NCI-H128 (cell line): ENCODE results near the gene PCIF1.
"Not testable (repeated sequence)": the region's sequence is repeated elsewhere in the genome, so short reads cannot be mapped to it uniquely, and the experiment has no call there.

Experiments
- DNase-seq: peaks from one replicate; lab custom pipeline; 2025; ENCODE audit not compliant: unreplicated experiment; lab: John Stamatoyannopoulos, UW

The PCIF1 gene

GRCh38 chr20:45946149-45946970 is 11.9 kb downstream of the PCIF1 start:
- no peak for DNase-seq

GRCh38 chr20:45947110-45947866 is 12.8 kb downstream of the PCIF1 start:
- no peak for DNase-seq

GRCh38 chr20:45948261-45948733 is 13.8 kb downstream of the PCIF1 start:
- DNase-seq, result no peak

GRCh38 chr20:45948742-45949541 is 14.5 kb downstream of the PCIF1 start:
- no peak for DNase-seq

GRCh38 chr20:45949542-45950329 is 15.3 kb downstream of the PCIF1 start:
- DNase-seq, result no peak

GRCh38 chr20:45950330-45950646 is 15.8 kb downstream of the PCIF1 start:
- no peak for DNase-seq

- DNase-seq, result no peak
Observed at GRCh38 chr20:45951925-45952834, 17.7 kb downstream of the PCIF1 start.

GRCh38 chr20:45952861-45953260 is 18.4 kb downstream of the PCIF1 start:
- DNase-seq, result no peak

- no peak for DNase-seq
Observed at GRCh38 chr20:45953672-45954071, 19.2 kb downstream of the PCIF1 start.

- DNase-seq, result not testable (repeated sequence)
Observed at GRCh38 chr20:45956326-45956725, 21.8 kb downstream of the PCIF1 start.

GRCh38 chr20:45957021-45957941 is 22.8 kb downstream of the PCIF1 start:
- DNase-seq, result no peak

- DNase-seq, result no peak
Observed at GRCh38 chr20:45958593-45958992, 24.1 kb downstream of the PCIF1 start.

GRCh38 chr20:45959126-45959525 is 24.6 kb downstream of the PCIF1 start:
- DNase-seq, result no peak

GRCh38 chr20:45959956-45960630 is 25.6 kb downstream of the PCIF1 start:
- no peak for DNase-seq

- no peak for DNase-seq
Observed at GRCh38 chr20:45962031-45962755, 27.7 kb downstream of the PCIF1 start.

- DNase-seq, result peak; percentile 11
Observed at GRCh38 chr20:45963059-45964005, 28.8 kb downstream of the PCIF1 start.
